ENCODE results near the gene AGPAT2. TPM values are rescaled to one million over a fixed set of nuclear protein-coding genes. Genes with fewer than 3 reads are reported as not detected.

The AGPAT2 gene
- total RNA-seq, 2 donors from 2014 or later: 94.2 to 275 TPM

DNA sequence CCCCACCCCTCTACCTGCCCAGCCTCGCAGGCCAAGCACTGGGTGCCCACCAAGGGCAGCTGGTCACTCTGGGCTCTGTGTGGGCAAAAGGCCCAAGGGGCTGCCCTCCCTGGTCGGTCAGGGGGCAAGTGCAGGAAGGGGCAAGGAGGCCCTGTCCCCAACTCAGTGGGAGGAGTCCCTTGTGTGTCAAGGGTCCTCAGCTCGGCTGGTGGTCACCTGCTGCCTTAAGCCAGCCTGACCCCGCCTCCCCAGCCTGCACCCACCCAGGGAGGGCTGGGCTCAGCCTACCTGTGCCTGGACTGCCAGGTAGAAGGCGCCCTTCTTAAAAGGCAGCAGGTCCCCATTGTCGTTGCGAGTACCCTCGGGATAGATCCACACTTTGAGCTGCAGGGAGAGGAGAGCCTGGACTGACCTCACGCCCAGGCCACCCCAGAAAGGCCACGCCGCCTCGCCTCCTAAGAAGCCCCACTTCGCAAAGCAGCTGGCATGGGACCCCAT lies 10.9 kb downstream of the AGPAT2 start:
- no peaks in the 10 kb centered on the region for H3K27me3 ChIP-seq
- no peak overlapping the region for H3K4me3 ChIP-seq
- DNase-seq (no peak), ATAC-seq (no peak)
- no peaks in the 10 kb centered on the region for H3K9me3 ChIP-seq
- H3K27ac ChIP-seq: peak overlapping the region in 3 of 4 donors; percentile 58 to 80 (median 76)
- WGBS, 2 donors: 95% methylated on average over 12 of the region's 13 CpGs; no CpG with 5 or more reads in 1 of the 2 donors
- H3K36me3 ChIP-seq (replicated peaks in 1 of 2; ENCODE audit: insufficient read depth in 1 of 2, low read depth in 2 of 2): no peaks in the 10 kb centered on the region
- intact Hi-C loops (cut with DNase I): no loop called here
- H3K4me1 ChIP-seq: peaks cover 57% of the 10 kb centered on the region
- TF ChIP-seq POLR2A (IDR thresholded peaks at IDR 0.05): no peak
- TF ChIP-seq, protein P1, sequence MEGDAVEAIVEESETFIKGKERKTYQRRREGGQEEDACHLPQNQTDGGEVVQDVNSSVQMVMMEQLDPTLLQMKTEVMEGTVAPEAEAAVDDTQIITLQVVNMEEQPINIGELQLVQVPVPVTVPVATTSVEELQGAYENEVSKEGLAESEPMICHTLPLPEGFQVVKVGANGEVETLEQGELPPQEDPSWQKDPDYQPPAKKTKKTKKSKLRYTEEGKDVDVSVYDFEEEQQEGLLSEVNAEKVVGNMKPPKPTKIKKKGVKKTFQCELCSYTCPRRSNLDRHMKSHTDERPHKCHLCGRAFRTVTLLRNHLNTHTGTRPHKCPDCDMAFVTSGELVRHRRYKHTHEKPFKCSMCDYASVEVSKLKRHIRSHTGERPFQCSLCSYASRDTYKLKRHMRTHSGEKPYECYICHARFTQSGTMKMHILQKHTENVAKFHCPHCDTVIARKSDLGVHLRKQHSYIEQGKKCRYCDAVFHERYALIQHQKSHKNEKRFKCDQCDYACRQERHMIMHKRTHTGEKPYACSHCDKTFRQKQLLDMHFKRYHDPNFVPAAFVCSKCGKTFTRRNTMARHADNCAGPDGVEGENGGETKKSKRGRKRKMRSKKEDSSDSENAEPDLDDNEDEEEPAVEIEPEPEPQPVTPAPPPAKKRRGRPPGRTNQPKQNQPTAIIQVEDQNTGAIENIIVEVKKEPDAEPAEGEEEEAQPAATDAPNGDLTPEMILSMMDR (IDR thresholded peaks at IDR 0.05): no peak

DNA sequence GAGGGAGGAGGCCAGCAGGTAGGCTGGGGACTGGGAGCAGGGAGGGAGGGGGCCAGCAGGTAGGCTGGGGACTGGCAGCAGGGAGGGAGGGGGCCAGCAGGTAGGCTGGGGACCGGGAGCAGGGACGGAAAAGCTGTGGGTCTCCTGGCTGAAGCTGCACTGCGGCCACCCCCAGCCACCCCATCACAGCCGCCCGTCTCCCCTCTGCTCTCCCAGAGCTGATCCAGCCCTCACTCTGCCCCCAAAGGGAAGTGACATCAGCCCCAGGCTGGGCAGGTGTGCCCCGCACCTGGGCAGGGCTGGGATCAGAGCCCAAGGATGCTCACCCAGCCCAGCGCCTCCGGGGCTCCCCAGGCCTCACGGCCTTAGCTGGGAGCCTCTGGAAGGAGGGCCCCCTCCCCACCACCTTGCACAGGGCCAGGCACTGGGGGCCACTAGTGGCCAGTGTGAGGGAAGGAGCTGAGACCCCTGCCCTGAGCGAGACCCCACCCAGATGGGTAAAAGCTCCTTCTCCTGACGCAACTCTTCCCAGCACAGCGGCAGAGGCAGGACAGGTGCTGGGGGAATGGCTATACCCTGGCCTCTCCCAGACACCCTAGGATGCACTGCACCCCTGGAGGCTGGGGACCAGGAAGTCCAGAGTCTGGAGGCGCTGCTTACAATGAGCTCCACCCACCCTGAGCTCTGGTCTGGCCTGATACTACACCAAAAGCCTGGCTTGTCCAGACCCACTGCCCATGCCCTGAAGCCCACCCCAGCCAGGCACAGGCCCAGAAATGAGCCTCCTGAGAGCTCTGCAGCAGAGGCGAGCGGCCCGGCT lies 11.6 kb downstream of the AGPAT2 start:
- ATAC-seq (peak; percentile 25), DNase-seq (peak in 3 of 4 donors; percentile 60 to 73 (median 61))
- no peak overlapping the region for H3K4me3 ChIP-seq
- intact Hi-C loops (cut with DNase I): no loop called here
- peak in 1 of 3 donors; percentile 43 for TF ChIP-seq POLR2A (IDR thresholded peaks at IDR 0.05)
- TF ChIP-seq, protein P1 (IDR thresholded peaks at IDR 0.05): no peak
- 64 to 75% methylated on average over 2 to 16 of the region's 16 CpGs for whole genome bisulfite sequencing, 2 donors
- peak overlapping the region; percentile 58 to 80 (median 72) for H3K27ac ChIP-seq
- H3K9me3 ChIP-seq: no peaks in the 10 kb centered on the region
- H3K27me3 ChIP-seq: no peaks in the 10 kb centered on the region
- H3K4me1 ChIP-seq: peaks cover 61% of the 10 kb centered on the region
- H3K36me3 ChIP-seq (replicated peaks in 1 of 2; ENCODE audit: insufficient read depth in 1 of 2, low read depth in 2 of 2): no peaks in the 10 kb centered on the region

DNA sequence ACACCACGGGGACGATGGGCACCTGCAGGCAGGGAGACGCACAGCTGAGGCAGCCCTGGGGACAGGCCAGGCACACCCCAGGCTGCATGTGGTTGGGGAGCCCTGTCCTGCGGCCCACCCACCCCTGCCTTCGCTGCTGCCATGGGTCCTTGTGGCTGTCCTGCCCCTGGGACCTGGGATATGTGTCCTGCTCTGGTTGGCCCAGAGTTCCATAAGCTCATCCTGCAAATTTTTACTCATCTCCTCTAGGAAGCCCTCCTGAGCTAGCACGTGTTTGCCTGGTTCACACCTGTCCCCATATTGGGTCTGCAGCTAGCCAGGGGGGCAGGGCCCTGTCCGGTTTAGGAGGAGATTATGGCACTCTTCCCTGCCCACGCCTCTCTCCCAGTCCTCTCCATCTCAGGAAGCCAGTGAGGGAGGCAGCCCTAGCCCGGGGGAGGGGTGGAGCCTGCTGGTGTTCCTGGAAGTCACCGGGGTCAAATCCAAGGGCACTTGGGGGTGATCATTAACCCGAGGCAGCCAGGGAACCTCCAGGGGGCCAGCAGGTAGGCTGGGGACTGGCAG lies 12.4 kb downstream of the AGPAT2 start:
- no peaks in the 10 kb centered on the region for H3K36me3 ChIP-seq (replicated peaks in 1 of 2; ENCODE audit: insufficient read depth in 1 of 2, low read depth in 2 of 2)
- peak overlapping the region in 3 of 4 donors; percentile 58 to 80 (median 76) for H3K27ac ChIP-seq
- intact Hi-C loops (cut with DNase I): no loop called here
- WGBS, 2 donors: 51 to 52% methylated on average over 9 to 11 of the region's 11 CpGs
- ATAC-seq: peak; percentile 74
- no peak for TF ChIP-seq POLR2A (IDR thresholded peaks at IDR 0.05)
- TF ChIP-seq, protein P1 (IDR thresholded peaks at IDR 0.05): peak in 3 of 7 experiments; percentile 8 to 31 (median 26)
- no peak overlapping the region for H3K4me3 ChIP-seq
- no peaks in the 10 kb centered on the region for H3K9me3 ChIP-seq
- H3K27me3 ChIP-seq: no peaks in the 10 kb centered on the region
- DNase-seq: peak; percentile 84 to 95 (median 93)
- H3K4me1 ChIP-seq: peaks cover 63% of the 10 kb centered on the region

DNA sequence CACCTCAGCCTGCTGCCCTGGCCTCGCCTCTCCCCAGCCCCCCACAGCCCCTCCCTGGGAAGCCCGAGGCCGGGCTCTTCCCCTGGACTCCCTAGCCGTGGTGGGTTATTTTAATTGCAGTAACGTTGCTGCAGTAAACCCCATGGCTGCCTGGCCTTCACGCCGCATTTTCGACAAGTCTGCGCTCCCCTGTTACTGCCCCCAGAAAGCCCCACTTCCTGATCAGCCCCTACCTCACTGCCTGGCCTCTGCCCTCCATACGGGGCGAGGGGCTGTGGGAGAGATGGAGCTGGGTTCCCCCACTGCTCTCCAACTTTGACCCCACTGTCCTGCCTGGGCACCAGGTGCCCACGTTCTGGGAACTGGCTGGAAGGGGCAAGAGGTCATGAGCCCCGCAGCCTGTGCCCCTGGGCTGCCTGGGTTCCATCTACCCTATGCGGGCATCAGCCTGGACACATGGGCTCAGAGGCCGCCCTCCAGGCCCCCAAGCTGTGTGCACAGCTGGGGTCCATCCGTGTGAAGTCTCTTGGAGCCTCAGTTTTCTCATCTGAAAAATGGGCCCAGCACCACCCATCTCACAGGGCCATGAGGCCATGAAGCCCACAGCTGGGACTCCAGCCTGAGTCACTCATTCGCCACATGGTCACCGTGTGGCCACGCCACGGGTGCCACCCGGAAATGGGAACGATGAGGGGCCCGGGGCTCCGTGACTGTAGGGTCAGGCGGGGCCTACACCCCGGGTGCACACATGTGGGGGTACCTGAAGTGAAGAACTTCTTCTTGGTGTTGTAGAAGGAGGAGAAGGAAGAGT lies 13.1 kb downstream of the AGPAT2 start:
- intact Hi-C loops (cut with DNase I): no loop called here
- Histone ChIP-seq H3K36me3 (replicated peaks in 1 of 2; ENCODE audit: insufficient read depth in 1 of 2, low read depth in 2 of 2) (no peaks in the 10 kb centered on the region), H3K4me1 (peaks cover 58% of the 10 kb centered on the region), H3K4me3 (no peak overlapping the region), H3K9me3 (no peaks in the 10 kb centered on the region), H3K27me3 (no peaks in the 10 kb centered on the region), H3K27ac (peak overlapping the region in 3 of 4 donors; percentile 58 to 80 (median 76))
- ATAC-seq: no peak
- DNase-seq: no peak
- no peak for TF ChIP-seq POLR2A (IDR thresholded peaks at IDR 0.05)
- 77 to 84% methylated on average over 22 of the region's 26 CpGs for WGBS, 2 donors

All from body of pancreas (tissue), 4 donors.